Measurements from ENCODE around the gene MBNL1. TPM values are rescaled to one million over a fixed set of nuclear protein-coding genes. Genes with fewer than 3 reads are reported as not detected.
"Not testable (repeated sequence)": the region's sequence is repeated elsewhere in the genome, so short reads cannot be mapped to it uniquely, and the experiment has no call there.

Gene MBNL1
- total RNA-seq, 4 donors from 2014 or later, result 152 to 286 (median 228) TPM

- 79 to 90% methylated on average over 1 of the region's 1 CpG for WGBS, 2 donors
- TF ChIP-seq CTCF (IDR thresholded peaks at IDR 0.05) (no peak), POLR2A (IDR thresholded peaks at IDR 0.05) (no peak)
- DNase-seq (ENCODE audit: low spot score in 2 of 2), result no peak
- H3K4me3 ChIP-seq (ENCODE audit: low read depth, poor library complexity, severe bottlenecking), result no peak overlapping the region
- intact Hi-C loops (cut with DNase I; ENCODE audit: low total_unique reads), result no loop called here
These were observed 169.5 kb downstream of the MBNL1 start for GRCh38 chr3:152438181-152438580.

GRCh38 chr3:152438706-152439105 is 170.0 kb downstream of the MBNL1 start:
- DNase-seq (ENCODE audit: low spot score in 2 of 2), result no peak
- TF ChIP-seq POLR2A (IDR thresholded peaks at IDR 0.05), result no peak
- intact Hi-C loops (cut with DNase I; ENCODE audit: low total_unique reads), result no loop called here
- H3K4me3 ChIP-seq (ENCODE audit: low read depth, poor library complexity, severe bottlenecking), result no peak overlapping the region
- WGBS, 2 donors, result 67 to 77% methylated on average over 6 of the region's 6 CpGs

- 94 to 97% methylated on average over 5 of the region's 5 CpGs for WGBS, 2 donors
- H3K4me3 ChIP-seq (ENCODE audit: low read depth, poor library complexity, severe bottlenecking); intact Hi-C loops (cut with DNase I; ENCODE audit: low total_unique reads); DNase-seq (ENCODE audit: low spot score in 2 of 2): not testable (repeated sequence)
These were observed 171.5 kb downstream of the MBNL1 start for GRCh38 chr3:152440243-152440642.

GRCh38 chr3:152443212-152444023 is 174.7 kb downstream of the MBNL1 start:
- no peak overlapping the region for H3K4me3 ChIP-seq (ENCODE audit: low read depth, poor library complexity, severe bottlenecking)
- DNase-seq (ENCODE audit: low spot score in 2 of 2), result no peak
- WGBS, 2 donors, result 38 to 44% methylated on average over 3 of the region's 3 CpGs
- intact Hi-C loops (cut with DNase I; ENCODE audit: low total_unique reads), result no loop called here
- TF ChIP-seq CTCF (IDR thresholded peaks at IDR 0.05) (no peak), POLR2A (IDR thresholded peaks at IDR 0.05) (no peak)

GRCh38 chr3:152444029-152444641 is 175.4 kb downstream of the MBNL1 start:
- no peak for DNase-seq (ENCODE audit: low spot score in 2 of 2)

GRCh38 chr3:152445212-152445611 is 176.5 kb downstream of the MBNL1 start:
- TF ChIP-seq POLR2A (IDR thresholded peaks at IDR 0.05) (no peak), CTCF (IDR thresholded peaks at IDR 0.05) (no peak)
- intact Hi-C loops (cut with DNase I; ENCODE audit: low total_unique reads), result no loop called here
- DNase-seq (ENCODE audit: low spot score in 2 of 2), result no peak
- H3K4me3 ChIP-seq (ENCODE audit: low read depth, poor library complexity, severe bottlenecking), result no peak overlapping the region
- WGBS, 2 donors, result 69 to 76% methylated on average over 6 of the region's 6 CpGs

More at GRCh38 chr3:152444029-152444641, 175.4 kb downstream of the MBNL1 start:
- H3K4me3 ChIP-seq (ENCODE audit: low read depth, poor library complexity, severe bottlenecking), result no peak overlapping the region
- intact Hi-C loops (cut with DNase I; ENCODE audit: low total_unique reads), result no loop called here
- 25 to 28% methylated on average over 8 of the region's 8 CpGs for WGBS, 2 donors
- TF ChIP-seq POLR2A (IDR thresholded peaks at IDR 0.05), result no peak
- peak in 1 of 3 donors; percentile 59 for TF ChIP-seq CTCF (IDR thresholded peaks at IDR 0.05)
